ENCODE data around the gene BABAM2.

BABAM2 gene

GRCh38 chr2:28378679-28379584, 488.4 kb downstream of the BABAM2 start (continued):
- TF ChIP-seq EGR2 (tag by site-specific recombination; IDR thresholded peaks at IDR 0.05; ENCODE audit: low read depth) (no peak), ZNF114 (tag by site-specific recombination; IDR thresholded peaks at IDR 0.05) (no peak), ZNF391 (tag by site-specific recombination; IDR thresholded peaks at IDR 0.05; ENCODE audit: borderline replicate concordance, low read depth) (no peak), MZF1 (tag by site-specific recombination; IDR thresholded peaks at IDR 0.05; ENCODE audit: borderline replicate concordance) (no peak), FEZF1 (tag by site-specific recombination; IDR thresholded peaks at IDR 0.05) (no peak)

- no peak for TF ChIP-seq ZNF624 (tag by site-specific recombination; IDR thresholded peaks at IDR 0.05)
- no peak for TF ChIP-seq ZNF292 (tag by site-specific recombination; IDR thresholded peaks at IDR 0.05; ENCODE audit: borderline replicate concordance, low read depth)
- 0 out of 2 replicates have a peak, but pooled peaks have one; percentile 8 for TF ChIP-seq EGR2 (tag by site-specific recombination; IDR thresholded peaks at IDR 0.05; ENCODE audit: low read depth)
- no peak for TF ChIP-seq ZNF48 (tag by site-specific recombination; IDR thresholded peaks at IDR 0.05)
- no peak for TF ChIP-seq ZSCAN4 (tag by site-specific recombination; IDR thresholded peaks at IDR 0.05)
- TF ChIP-seq ZFHX2 (tag by site-specific recombination; conservative IDR thresholded peaks at IDR 0.05): peak; percentile 27; the same call in 1 of the 2 replicates
- CTCF ChIA-PET: interaction anchor here (1.2 kb wide), 1 partner anchor 629 kb away, joined by 3 read pairs; no protein-coding TSS in a partner anchor
- no peaks in the 10 kb centered on the region for H3K9me3 ChIP-seq (ENCODE audit: control insufficient read depth, insufficient read depth, low read depth, low read length)
- POLR2A ChIA-PET: no interaction called here
- no peaks in the 10 kb centered on the region for H3K36me3 ChIP-seq (ENCODE audit: control insufficient read depth in 2 of 2, insufficient read depth in 1 of 2, low read length in 2 of 2)
- H3K4me3 ChIP-seq (ENCODE audit: low read depth, low read length): no peak overlapping the region
- H3K27ac ChIP-seq (ENCODE audit: extremely low read depth, low read depth, low read length): no peak overlapping the region
- H3K4me1 ChIP-seq (ENCODE audit: control insufficient read depth, insufficient read depth, low read length): no peaks in the 10 kb centered on the region
Observed at GRCh38 chr2:28380219-28380618, 489.7 kb downstream of the BABAM2 start.

- Histone ChIP-seq H3K4me3 (ENCODE audit: low read depth, low read length) (no peak overlapping the region), H3K9me3 (ENCODE audit: control insufficient read depth, insufficient read depth, low read depth, low read length) (no peaks in the 10 kb centered on the region), H3K36me3 (ENCODE audit: control insufficient read depth in 2 of 2, insufficient read depth in 1 of 2, low read length in 2 of 2) (no peaks in the 10 kb centered on the region), H3K4me1 (ENCODE audit: control insufficient read depth, insufficient read depth, low read length) (no peaks in the 10 kb centered on the region), H3K27ac (ENCODE audit: extremely low read depth, low read depth, low read length) (no peak overlapping the region)
- ChIA-PET CTCF (interaction anchor here (0.6 to 1.2 kb wide), 4 partner anchors 10 to 630 kb away, joined by 3 read pairs; no protein-coding TSS in a partner anchor), POLR2A (interaction anchor here (0.7 kb wide), 1 partner anchor 621 kb away, joined by 3 read pairs; no protein-coding TSS in a partner anchor)
- no peak for TF ChIP-seq ZXDB (tag by site-specific recombination; IDR thresholded peaks at IDR 0.05)
- TF ChIP-seq ZNF747 (tag by site-specific recombination; IDR thresholded peaks at IDR 0.05): no peak
- no peak for TF ChIP-seq ZNF146 (tag by site-specific recombination; IDR thresholded peaks at IDR 0.05)
- no peak for TF ChIP-seq KLF1 (tag by site-specific recombination; IDR thresholded peaks at IDR 0.05)
- no peak for TF ChIP-seq ZNF510 (tag by site-specific recombination; IDR thresholded peaks at IDR 0.05; ENCODE audit: insufficient replicate concordance)
- TF ChIP-seq ZNF639 (tag by site-specific recombination; IDR thresholded peaks at IDR 0.05): no peak
- TF ChIP-seq ZNF169 (tag by site-specific recombination; IDR thresholded peaks at IDR 0.05): no peak
- TF ChIP-seq GLIS2 (tag by site-specific recombination; IDR thresholded peaks at IDR 0.05): no peak
- no peak for TF ChIP-seq ZBTB26 (tag by site-specific recombination; optimal IDR thresholded peaks at IDR 0.05)
- no peak for TF ChIP-seq ZNF26 (tag by site-specific recombination; IDR thresholded peaks at IDR 0.05)
- TF ChIP-seq ZNF654 (tag by site-specific recombination; IDR thresholded peaks at IDR 0.05; ENCODE audit: low read depth): no peak
- no peak for TF ChIP-seq ZNF830 (tag by site-specific recombination; IDR thresholded peaks at IDR 0.05; ENCODE audit: low read depth)
- TF ChIP-seq ZBTB17 (tag by site-specific recombination; IDR thresholded peaks at IDR 0.05): no peak
- no peak for TF ChIP-seq ZNF394 (tag by site-specific recombination; IDR thresholded peaks at IDR 0.05; ENCODE audit: borderline replicate concordance)
- no peak for TF ChIP-seq ZSCAN23 (tag by site-specific recombination; IDR thresholded peaks at IDR 0.05)
Observed at GRCh38 chr2:28381225-28382180, 491.0 kb downstream of the BABAM2 start.
